Esophagus squamous epithelium (tissue), 4 donors: ENCODE results near the gene DCBLD2.

ENCODE experiments used
- POLR2A ChIP-seq, 4 donors: fragments of 450-650 bp; IDR thresholded peaks; one replicate each; pipeline ENCODE4 v1.6.1; 2017; ENCODE audit warnings: antibody characterized with exemption in 4 of 4, mild to moderate bottlenecking in 4 of 4, moderate library complexity in 3 of 4
- TF ChIP-seq, protein P1 (sequence below), 6 experiments: fragments of 450-650 bp in 4 of 6; fragments of 200-600 bp in 2 of 6; sonication (generic) in 2 of 6; IDR thresholded peaks; one replicate each; pipeline ENCODE4 v1.5.1; 2016 to 2019; ENCODE audit warnings: antibody characterized with exemption in 6 of 6, mild to moderate bottlenecking in 4 of 6, moderate library complexity in 4 of 6

DNA sequence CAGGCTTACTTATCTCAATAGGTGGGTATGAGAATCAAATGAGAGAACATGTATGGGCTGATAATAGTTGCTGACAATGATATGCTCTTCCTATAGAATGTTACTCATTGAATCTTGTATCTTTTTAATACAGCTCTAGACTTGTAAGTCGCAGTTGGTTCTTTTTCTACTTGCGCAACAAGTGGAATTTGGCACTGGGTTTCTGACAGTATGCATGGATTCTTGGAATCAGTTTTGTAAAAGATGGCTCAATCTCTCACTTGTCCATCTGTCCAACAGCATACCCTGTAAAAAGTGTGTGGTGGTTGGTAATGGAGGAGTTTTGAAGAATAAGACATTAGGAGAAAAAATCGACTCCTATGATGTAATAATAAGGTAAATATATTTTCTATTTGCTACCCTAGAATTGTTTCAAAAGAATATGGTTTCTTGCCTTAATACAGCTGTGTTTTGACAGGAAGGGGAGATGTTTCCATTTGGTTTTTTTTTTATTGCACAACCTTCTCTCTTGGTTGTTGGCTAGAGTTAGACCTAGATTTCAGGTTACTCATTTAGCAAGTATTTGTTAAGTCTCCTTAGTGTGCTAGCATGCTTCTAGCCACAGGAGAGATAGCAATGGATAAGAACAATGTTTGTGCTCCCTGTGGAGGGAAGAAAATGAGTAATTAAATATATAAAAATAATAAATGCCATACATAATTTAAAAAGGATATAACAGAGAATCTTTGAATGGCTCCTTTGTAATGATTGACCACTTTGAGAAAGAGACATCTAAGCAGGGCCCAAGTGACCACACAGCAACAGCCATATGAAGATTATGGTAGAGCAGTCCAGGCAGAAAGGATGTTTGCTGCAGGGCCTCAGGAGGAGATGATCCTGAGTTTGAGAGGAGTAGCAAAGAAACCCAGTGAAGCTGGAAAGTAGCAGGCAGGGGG is 116.6 kb downstream of the DCBLD2 start:
- TF ChIP-seq, protein P1, sequence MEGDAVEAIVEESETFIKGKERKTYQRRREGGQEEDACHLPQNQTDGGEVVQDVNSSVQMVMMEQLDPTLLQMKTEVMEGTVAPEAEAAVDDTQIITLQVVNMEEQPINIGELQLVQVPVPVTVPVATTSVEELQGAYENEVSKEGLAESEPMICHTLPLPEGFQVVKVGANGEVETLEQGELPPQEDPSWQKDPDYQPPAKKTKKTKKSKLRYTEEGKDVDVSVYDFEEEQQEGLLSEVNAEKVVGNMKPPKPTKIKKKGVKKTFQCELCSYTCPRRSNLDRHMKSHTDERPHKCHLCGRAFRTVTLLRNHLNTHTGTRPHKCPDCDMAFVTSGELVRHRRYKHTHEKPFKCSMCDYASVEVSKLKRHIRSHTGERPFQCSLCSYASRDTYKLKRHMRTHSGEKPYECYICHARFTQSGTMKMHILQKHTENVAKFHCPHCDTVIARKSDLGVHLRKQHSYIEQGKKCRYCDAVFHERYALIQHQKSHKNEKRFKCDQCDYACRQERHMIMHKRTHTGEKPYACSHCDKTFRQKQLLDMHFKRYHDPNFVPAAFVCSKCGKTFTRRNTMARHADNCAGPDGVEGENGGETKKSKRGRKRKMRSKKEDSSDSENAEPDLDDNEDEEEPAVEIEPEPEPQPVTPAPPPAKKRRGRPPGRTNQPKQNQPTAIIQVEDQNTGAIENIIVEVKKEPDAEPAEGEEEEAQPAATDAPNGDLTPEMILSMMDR (IDR thresholded peaks at IDR 0.05): no peak
- TF ChIP-seq POLR2A (IDR thresholded peaks at IDR 0.05): no peak
